GM18951 (cell line): ENCODE measurements around the gene KLHL30.

ENCODE experiments used
- POLR2A ChIP-seq: IDR thresholded peaks from 4 replicates; pipeline ENCODE4 v1.6.1; 2011; ENCODE audit warnings: mild to moderate bottlenecking; ENCODE audit not compliant: insufficient read length, insufficient read depth; ENCODE audit errors: extremely low read depth
- in situ Hi-C: fragments of 300-500 bp; cut with MboI; formaldehyde crosslinking; loops from one replicate; pipeline ENCODE4 v1.12.0; 2022; ENCODE audit warnings: low sequenced_read_pairs, mixed read lengths, inconsistent platforms; ENCODE audit not compliant: unreplicated experiment

KLHL30 gene

DNA sequence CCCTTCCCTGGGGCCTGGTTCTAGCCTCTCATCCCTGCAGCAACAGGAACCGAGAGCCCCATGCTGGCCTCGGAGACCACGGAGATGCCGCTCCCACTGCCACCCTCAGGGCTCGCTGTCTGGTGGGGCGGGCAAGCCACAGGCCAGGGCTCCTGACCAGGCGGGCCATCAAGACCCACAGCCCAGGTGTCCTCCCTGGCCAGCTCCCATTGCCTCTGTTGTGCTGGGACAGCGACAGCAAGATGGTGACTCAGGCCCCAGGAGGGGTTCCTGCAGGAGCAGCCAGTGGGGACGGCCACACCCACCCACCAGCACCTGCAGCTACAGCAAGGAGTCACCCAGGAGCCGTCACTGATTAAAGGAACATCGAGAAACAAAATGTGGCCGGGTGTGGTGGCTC, 7.4 kb downstream of the KLHL30 start:
- no peak for TF ChIP-seq POLR2A

DNA sequence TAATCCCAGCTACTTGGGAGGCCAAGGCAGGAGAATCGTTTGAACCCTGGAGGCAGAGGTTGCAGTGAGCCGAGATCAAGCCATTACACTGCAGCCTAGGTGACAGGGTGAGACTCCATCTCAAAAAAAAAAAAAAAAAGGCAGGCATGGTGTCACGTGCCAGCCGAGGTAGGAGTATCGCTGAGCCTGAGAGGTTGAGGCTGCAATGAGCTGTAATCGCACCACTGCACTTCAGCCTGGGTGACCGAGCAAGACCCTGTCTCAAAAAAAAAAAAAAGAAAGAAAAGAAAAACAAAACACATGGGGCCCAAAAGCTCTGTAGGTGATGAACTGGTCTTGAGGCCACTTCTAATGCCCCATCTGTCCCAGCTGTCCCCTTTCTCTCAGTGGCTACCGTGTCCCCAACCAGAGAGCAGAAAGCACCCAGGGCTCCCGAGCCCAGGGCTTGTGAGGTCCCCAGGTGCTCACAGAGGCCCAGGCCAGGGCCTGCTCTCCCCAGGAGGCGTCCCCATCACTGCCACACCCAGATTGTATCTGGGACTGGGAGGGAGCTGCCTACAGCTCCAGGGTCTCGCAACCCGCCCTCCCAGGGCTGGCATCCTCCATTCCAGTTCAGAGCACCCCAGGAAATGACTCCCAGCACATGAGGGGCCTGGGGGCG, 8.5 kb downstream of the KLHL30 start:
- in situ Hi-C loops = no loop called here
- TF ChIP-seq POLR2A = no peak

More for the DNA sequence above, 7.4 kb downstream of the KLHL30 start:
- in situ Hi-C loops = no loop called here

- in situ Hi-C loops = no loop called here
- TF ChIP-seq POLR2A = no peak
Observed at GRCh38 chr2:238148981-238149380, 10.5 kb downstream of the KLHL30 start.

DNA sequence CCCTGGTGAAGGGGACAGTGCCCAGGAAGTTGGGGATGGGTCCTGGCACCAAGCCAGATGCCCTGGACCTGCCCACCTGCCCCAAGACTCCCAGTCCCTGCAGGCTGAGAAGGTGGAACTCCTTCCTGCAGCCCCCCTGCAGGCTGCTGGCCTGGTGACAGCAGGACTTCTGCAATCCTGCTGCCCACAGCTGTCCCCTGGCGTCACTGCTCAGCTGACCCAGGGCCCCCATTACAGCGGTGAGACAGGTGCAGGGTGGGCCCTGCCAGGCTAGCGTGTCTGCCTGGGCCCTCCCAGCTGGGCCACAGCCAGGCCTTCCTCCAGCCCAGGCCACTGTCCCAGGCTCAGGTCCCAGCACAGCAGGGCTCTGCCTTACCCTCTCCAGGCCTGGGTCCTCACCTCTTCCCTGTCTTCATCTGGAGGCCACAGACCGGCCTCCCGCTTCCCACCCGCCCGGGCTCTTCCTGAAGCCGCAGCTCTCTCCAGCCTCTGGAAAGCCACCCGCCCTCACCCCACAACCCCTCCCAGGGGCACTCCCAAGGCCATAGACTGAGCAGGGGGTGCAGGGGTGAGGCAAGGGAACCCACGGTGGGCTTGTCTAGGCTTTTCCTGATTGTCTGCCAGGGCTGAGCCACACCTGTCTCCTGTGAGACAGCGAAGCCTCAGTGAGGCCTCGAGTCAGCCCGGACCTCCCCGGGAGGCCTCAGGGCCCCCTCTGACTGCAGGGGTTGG, 11.5 kb downstream of the KLHL30 start:
- TF ChIP-seq POLR2A = no peak
- in situ Hi-C loops = no loop called here

DNA sequence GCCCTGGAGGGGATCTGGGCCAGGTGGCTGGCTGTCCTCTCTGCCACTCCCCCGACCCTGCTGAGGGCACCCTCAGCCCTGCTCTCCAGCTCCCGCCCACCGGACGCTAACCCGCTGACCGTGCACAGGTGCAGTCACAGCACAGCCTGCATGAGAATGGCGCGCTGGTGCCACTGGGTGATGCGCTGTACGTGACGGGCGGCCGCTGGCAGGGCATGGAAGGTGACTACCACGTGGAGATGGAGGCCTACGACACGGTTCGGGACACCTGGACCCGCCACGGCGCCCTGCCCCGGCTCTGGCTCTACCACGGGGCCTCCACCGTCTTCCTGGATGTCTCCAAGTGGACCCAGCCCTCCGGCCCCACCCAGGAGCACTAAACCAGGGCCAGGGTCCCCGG, 12.2 kb downstream of the KLHL30 start:
- in situ Hi-C loops = no loop called here

DNA sequence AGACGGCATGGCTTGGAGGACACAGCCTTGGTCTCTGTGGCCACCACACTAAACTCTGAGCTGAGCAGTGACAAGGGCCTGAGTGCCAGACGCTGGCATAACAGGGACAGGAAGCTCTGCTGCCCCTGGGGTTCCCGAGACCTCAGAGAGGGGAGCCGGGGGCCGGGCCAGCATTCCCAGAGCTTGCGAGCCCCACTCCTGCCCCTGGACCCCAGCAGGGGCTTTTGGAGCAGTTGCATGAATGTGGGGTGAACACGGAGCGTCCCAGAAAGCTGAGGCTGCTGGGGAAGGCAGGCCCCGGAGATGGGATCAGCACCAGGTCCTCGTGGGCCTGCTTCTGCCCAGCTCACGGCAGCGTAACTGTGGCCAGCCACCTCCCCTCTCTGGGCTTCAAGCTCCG, 12.7 kb downstream of the KLHL30 start:
- in situ Hi-C loops = no loop called here
- TF ChIP-seq POLR2A = no peak

More for the DNA sequence above, 12.2 kb downstream of the KLHL30 start:
- TF ChIP-seq POLR2A = no peak

- in situ Hi-C loops = no loop called here
- no peak for TF ChIP-seq POLR2A
Observed at GRCh38 chr2:238151628-238152235, 13.3 kb downstream of the KLHL30 start.

DNA sequence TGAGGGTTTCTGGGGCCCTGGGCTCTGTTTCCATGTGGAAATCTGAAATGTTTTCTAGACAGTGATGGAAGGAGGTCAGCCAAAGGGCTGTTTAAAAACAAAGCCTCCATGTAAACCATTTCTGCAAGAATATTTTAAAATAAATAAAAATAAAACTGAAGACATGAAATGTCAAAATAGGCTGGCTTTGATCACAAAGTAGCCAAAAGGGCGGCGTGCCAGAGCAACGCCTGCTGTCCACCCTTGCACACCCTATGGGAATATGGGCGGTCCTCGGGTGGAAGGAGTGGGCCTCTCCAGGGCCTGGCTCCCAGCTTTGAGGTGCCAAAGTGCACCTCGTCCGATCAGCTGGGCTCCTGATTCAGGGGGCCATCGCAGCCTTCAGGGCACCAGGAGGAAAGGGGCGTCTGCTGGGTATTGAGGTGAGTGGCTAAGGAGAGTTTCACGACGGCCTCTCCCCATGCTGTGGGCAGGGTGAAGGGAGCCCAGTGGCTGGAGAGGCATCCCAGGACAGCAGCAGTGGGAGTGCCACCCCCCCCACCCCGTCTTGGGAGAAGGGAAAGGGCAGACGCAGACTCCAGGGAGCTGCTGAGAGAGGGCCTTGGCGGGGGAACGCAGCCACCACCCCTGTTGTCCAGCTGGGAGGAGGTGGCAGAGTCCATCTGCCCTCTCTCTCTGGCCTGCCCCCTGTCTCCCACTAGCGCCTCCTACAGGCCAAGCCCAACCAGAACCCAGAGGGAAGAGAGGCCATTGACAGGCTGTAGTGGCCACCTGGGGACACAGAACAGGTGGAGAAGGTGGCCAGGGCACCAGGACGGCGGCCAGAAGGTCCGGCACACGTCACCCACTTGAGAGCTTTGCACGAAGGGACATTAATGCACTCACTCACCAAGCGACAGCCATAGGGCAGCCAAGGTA, 14.6 kb downstream of the KLHL30 start:
- TF ChIP-seq POLR2A = no peak
- in situ Hi-C loops = no loop called here

GRCh38 chr2:238154570-238154969, 16.1 kb downstream of the KLHL30 start:
- TF ChIP-seq POLR2A = no peak
- in situ Hi-C loops = no loop called here

DNA sequence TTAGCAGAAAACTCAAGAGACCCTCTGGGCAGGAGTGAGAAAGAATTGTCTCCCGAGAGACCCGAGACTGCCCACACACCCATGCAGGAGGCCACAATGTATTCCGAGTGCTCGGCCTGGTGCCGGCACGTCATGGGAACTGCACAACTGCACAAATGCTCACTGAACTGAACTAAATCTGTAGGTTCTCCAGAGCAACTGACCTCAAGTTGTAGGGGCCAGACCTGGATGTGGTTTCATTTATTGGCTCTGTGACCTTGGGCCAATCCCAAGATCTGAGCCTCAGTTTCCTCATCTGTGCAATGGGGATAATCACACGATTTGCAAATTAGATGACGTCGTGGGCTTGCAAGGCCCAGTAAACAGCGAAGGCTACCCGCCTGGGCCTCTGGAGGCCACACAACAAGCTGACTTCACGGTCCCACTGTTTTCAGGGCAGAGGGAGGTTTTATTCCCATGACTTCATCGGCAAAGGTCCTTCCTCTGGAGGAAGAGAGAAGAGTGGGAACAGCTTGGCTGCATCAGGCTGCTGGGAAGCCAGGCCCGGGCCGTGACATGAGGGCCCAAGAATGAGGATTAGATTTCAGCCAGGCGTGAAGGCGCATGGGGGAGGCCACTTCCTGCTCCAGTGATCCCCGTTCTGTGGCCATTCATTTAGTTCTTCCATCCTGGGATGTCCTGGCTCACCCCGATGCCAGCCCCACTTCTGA, 16.7 kb downstream of the KLHL30 start:
- TF ChIP-seq POLR2A = no peak
- in situ Hi-C loops = no loop called here

- in situ Hi-C loops = no loop called here
- TF ChIP-seq POLR2A = no peak
Observed at GRCh38 chr2:238155761-238156694, 17.6 kb downstream of the KLHL30 start.
